Measurements from ENCODE around the gene PDE9A.

The PDE9A gene

DNA sequence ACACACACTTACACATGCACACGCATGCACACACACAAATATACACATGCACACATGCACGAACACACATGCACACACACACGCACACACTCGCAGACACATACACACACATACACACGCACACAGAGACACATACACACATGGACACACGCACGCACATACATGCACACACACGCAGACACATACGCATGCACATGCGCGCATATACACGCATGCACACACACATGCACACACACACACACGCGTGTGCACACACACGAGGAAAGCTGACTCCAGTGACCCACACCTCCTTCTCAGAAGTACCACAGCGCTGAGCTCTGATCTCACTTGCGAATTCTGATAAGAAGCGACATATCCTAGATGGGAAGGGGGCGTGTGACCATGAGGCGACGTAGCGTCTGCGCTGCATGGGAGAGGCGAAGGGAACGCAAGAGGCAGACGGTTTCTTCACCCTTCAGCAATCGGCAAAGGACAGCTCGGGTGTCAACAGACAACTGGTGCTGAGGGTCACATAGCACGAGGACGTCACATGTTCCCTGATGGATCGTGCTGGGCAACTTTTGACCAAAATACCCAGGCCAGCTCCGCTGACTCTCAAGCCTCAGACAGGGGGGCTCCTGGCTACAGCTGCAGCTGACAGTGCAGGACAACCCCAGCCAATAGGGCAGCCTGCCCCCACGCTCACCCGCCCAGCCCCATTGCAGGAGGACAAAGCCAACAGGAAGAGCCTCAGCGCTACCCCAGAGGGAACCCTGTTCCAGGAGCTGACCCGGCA, 16.0 kb upstream of the PDE9A start:
- Histone ChIP-seq H3K4me1 (ENCODE audit: insufficient read depth, low read length) (no peaks in the 10 kb centered on the region), H3K27ac (ENCODE audit: low read length) (no peak overlapping the region)

DNA sequence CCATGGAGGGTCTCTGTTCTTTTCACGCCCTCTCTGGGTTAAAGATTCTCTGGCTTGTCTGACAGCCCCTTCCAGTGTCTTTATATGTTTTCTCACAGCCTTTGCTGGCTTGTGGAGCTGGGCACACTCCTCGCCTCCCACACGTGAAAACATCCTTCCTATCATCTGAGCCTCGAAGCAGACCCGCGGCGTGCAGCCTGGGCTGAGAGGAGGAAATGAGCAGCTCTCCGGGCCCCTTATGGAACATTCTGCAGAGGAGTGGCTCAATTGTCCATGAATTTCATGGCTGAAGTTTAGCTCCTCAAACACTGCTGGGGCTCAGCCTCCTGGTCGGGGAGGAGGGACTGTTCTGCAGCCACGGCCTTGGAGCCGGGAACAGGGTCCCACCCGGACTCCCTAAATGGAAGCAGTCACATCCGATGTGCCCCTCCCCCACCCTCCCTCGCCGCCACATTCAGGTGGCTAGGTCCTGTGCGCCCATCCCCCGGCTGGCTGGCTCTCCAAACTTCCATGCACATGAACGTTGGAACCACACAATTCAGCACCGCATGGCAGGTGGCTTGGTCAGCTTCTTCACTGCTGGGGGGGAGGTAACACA, 15.1 kb upstream of the PDE9A start:
- Histone ChIP-seq H3K4me3 (ENCODE audit: low read depth in 1 of 2, low read length in 2 of 2) (no peak overlapping the region), H3K9me3 (ENCODE audit: insufficient read depth, low read length, severe bottlenecking) (no peaks in the 10 kb centered on the region), H3K27me3 (ENCODE audit: insufficient read depth, low read length, poor library complexity) (no peaks in the 10 kb centered on the region), H3K79me2 (ENCODE audit: insufficient read depth, low read length) (no peaks in the 10 kb centered on the region), H4K20me1 (ENCODE audit: insufficient read depth, low read length) (0 out of 2 replicates have a peak, but pooled peaks cover 3% of the 10 kb centered on the region), H3K4me1 (ENCODE audit: insufficient read depth, low read length) (no peaks in the 10 kb centered on the region), H3K27ac (ENCODE audit: low read length) (no peak overlapping the region), H3K36me3 (ENCODE audit: insufficient read depth, low read length) (no peaks in the 10 kb centered on the region), H3K4me2 (ENCODE audit: insufficient read depth, low read length) (no peak overlapping the region), H3K9ac (ENCODE audit: low read depth, low read length) (no peak overlapping the region), H2AFZ (ENCODE audit: low read depth, low read length) (no peak overlapping the region)
- TF ChIP-seq EZH2 (IDR thresholded peaks at IDR 0.05; ENCODE audit: borderline replicate concordance, low read depth, low read length, severe bottlenecking), result no peak
- TF ChIP-seq, protein P1, sequence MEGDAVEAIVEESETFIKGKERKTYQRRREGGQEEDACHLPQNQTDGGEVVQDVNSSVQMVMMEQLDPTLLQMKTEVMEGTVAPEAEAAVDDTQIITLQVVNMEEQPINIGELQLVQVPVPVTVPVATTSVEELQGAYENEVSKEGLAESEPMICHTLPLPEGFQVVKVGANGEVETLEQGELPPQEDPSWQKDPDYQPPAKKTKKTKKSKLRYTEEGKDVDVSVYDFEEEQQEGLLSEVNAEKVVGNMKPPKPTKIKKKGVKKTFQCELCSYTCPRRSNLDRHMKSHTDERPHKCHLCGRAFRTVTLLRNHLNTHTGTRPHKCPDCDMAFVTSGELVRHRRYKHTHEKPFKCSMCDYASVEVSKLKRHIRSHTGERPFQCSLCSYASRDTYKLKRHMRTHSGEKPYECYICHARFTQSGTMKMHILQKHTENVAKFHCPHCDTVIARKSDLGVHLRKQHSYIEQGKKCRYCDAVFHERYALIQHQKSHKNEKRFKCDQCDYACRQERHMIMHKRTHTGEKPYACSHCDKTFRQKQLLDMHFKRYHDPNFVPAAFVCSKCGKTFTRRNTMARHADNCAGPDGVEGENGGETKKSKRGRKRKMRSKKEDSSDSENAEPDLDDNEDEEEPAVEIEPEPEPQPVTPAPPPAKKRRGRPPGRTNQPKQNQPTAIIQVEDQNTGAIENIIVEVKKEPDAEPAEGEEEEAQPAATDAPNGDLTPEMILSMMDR (IDR thresholded peaks at IDR 0.05; ENCODE audit: borderline replicate concordance, extremely low read depth, low read length, poor library complexity, severe bottlenecking), result no peak
- DNase-seq (no peak), ATAC-seq (ENCODE audit: insufficient read depth, low read depth) (no peak)

More for the DNA sequence above, 16.0 kb upstream of the PDE9A start:
- no peak for ATAC-seq (ENCODE audit: insufficient read depth, low read depth)
- Histone ChIP-seq H3K4me3 (ENCODE audit: low read depth in 1 of 2, low read length in 2 of 2) (no peak overlapping the region), H3K79me2 (ENCODE audit: insufficient read depth, low read length) (no peaks in the 10 kb centered on the region), H3K36me3 (ENCODE audit: insufficient read depth, low read length) (no peaks in the 10 kb centered on the region), H2AFZ (ENCODE audit: low read depth, low read length) (no peak overlapping the region), H3K27me3 (ENCODE audit: insufficient read depth, low read length, poor library complexity) (no peaks in the 10 kb centered on the region), H3K9ac (ENCODE audit: low read depth, low read length) (no peak overlapping the region), H3K9me3 (ENCODE audit: insufficient read depth, low read length, severe bottlenecking) (no peaks in the 10 kb centered on the region), H3K4me2 (ENCODE audit: insufficient read depth, low read length) (no peak overlapping the region), H4K20me1 (ENCODE audit: insufficient read depth, low read length) (0 out of 2 replicates have a peak, but pooled peaks cover 3% of the 10 kb centered on the region)
- no peak for TF ChIP-seq EZH2 (IDR thresholded peaks at IDR 0.05; ENCODE audit: borderline replicate concordance, low read depth, low read length, severe bottlenecking)
- TF ChIP-seq, protein P1 (IDR thresholded peaks at IDR 0.05; ENCODE audit: borderline replicate concordance, extremely low read depth, low read length, poor library complexity, severe bottlenecking), result no peak
- no peak for DNase-seq

DNA sequence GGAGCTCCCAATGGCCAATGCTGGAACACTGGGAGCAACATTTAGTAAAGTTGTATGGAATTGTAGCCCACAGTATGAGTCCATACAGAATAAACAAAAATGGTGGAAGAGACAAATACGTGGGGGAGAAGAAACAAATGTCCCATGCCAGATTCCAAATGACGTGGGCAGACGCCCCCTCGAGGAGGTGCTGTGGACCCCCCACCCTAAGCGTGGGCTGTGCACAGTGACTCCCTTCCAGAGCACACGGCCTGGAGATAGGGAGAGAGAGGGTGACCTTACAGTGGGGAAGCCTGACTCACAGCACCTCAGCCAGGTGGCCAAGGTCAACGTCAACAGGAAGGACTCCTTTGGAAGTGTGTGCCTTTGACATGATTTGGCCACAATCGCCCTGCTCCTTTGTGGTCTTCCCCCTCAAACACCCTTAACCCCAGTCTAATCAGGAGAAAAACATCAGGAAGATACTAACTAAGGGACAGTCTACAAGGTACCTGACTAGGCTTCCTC, 13.7 kb upstream of the PDE9A start:
- TF ChIP-seq, protein P1 (IDR thresholded peaks at IDR 0.05; ENCODE audit: borderline replicate concordance, extremely low read depth, low read length, poor library complexity, severe bottlenecking), result no peak
- TF ChIP-seq EZH2 (IDR thresholded peaks at IDR 0.05; ENCODE audit: borderline replicate concordance, low read depth, low read length, severe bottlenecking), result no peak
- Histone ChIP-seq H3K27ac (ENCODE audit: low read length) (no peak overlapping the region), H3K4me2 (ENCODE audit: insufficient read depth, low read length) (no peak overlapping the region), H3K27me3 (ENCODE audit: insufficient read depth, low read length, poor library complexity) (no peaks in the 10 kb centered on the region), H2AFZ (ENCODE audit: low read depth, low read length) (no peak overlapping the region), H4K20me1 (ENCODE audit: insufficient read depth, low read length) (0 out of 2 replicates have a peak, but pooled peaks cover 3% of the 10 kb centered on the region), H3K4me3 (ENCODE audit: low read depth in 1 of 2, low read length in 2 of 2) (no peak overlapping the region), H3K79me2 (ENCODE audit: insufficient read depth, low read length) (no peaks in the 10 kb centered on the region), H3K9ac (ENCODE audit: low read depth, low read length) (no peak overlapping the region), H3K9me3 (ENCODE audit: insufficient read depth, low read length, severe bottlenecking) (no peaks in the 10 kb centered on the region), H3K36me3 (ENCODE audit: insufficient read depth, low read length) (no peaks in the 10 kb centered on the region), H3K4me1 (ENCODE audit: insufficient read depth, low read length) (no peaks in the 10 kb centered on the region)
- DNase-seq (no peak), ATAC-seq (ENCODE audit: insufficient read depth, low read depth) (no peak)

Measured in DND-41 (cell line).